GM21367 (cell line): ENCODE results near the gene MLYCD.

ENCODE experiments used
- ATAC-seq: cut with Tn5 transposase; IDR thresholded peaks from one replicate; pipeline ENCODE4 v1.9.1; 2021; ENCODE audit not compliant: unreplicated experiment

Gene MLYCD

DNA sequence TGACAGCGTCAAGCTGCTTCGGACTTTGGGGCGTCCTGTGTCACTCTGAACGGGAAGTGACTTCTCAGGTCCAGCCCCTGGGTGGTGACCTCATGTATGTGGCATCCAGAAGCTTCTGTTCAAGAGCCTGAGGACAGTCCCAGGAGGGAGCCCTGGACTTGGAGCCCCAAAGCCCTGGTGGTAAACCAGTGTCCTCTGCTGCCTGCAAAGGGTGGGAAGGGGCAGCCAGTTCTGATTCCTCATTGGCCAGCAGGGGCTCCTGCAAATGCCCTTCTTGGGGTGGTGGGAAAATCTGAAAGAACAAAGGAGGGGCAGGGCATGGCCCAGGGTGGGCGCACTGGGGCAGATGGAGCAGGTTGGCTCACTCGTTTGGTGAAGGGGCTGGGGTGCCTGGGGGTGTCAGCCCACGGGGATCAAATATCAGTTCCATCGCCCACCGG, 55.7 kb downstream of the MLYCD start:
- no peak for ATAC-seq

DNA sequence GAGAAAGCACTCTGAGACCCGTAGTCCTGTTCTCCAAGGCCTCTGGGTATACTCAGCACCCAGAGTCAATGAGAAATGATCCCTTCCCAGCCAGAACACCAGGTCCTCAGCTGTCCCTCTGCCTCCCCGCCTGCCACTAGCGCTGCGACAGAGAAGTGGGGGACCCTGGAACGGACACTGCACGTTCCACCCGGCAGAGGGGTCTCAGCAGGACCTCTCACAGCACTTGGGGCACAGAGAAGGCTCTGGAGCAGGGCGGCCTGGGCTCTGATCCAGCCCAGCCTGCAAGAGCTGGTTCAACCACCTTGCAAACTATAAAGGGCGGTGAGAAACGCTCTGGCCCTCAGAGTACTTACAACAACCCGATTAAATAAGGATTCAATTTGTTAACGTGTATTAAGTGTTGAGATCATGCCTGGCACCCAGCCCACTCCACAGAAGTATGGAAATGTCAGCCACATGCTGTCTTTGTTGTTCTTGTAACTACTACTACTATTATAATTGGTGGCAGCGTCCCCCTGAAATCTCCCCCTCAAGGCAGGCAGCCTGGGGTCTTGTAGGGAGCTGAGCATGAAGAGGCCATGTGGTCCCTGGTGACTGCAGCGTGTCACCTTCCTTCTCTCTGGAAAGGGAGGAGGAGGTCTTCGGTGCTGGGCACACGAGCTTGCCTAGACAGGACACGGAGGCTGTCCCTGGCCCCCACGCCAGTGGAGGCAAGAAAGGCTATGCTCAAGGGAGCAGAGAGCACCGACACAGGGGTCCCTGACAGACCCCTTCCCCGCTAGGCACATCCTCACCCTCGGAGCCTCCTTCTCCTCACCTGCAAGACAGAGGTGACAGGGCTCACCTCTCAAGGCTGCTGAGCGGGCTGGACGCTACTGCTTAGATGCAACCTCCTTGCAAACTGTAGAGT, 56.6 kb downstream of the MLYCD start:
- no peak for ATAC-seq

DNA sequence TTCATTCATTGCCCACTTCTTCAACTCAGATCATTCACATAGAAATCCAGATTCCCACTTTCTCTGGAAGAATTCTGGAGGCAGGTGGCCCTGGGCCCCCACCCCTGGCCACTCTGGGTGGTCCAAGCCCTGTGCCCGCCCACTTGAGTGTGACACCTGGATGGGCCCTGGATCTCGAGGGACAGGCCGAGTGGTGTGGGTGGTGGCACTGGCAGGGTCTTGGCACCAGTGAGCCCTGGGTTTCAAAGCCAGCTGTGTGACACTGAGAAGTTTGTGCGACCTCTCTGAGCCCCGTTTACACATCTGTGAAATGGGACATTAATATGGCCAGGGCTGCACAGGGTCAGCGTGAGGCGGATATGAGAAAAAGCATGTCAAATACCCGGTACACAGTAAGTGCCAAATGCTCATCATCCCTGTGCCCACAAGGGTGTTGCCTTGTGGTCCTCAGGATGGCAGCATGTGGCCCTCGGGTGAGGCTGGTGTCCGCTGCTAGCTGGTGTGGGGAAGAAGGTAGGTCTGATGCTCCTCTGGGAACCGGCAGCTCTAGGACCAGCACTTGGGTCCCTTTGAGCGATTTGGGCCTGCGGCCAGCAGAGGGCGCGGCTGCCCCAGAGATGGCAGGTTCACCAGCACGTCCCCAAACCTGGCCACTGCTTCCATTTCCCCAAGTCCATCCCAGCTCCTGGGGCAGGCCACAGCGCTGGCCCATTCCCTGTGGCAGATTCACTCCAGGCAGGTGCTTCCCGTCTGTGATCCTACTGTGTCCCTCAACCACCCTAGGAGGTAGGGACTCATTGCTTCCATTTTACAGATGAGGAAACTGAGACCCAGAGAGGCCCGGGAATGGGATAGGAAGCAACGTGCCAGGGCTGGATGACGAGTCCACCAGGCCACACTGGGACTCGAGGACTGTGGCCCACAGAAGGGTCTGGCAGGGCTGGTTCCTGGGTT, 57.7 kb downstream of the MLYCD start:
- no peak for ATAC-seq

DNA sequence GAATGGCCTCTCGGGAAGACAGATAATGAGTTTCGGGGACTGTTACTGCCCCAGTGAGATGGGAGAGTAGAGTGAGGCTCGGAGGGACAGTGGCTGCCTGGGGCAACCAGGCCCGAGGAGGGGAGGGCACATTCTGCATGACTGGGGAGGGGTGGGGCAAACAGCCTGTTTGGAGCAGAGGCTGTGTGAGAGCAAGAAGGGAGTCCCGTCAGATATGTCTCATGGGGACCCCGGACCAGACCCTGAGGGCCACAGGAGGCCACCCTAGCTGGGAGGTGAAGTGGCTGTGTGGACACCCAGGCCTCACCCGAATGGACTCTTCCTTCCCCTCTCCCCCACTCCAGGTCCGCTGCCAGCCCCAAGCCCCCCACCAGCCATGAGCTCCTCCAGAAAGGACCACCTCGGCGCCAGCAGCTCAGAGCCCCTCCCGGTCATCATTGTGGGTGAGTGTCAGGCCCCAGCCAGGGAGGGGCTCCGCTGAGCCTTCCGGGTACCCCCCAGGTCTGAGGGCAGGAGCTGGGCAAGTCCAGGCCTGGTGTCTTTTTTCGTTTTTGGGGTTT, 58.5 kb downstream of the MLYCD start:
- ATAC-seq = no peak

DNA sequence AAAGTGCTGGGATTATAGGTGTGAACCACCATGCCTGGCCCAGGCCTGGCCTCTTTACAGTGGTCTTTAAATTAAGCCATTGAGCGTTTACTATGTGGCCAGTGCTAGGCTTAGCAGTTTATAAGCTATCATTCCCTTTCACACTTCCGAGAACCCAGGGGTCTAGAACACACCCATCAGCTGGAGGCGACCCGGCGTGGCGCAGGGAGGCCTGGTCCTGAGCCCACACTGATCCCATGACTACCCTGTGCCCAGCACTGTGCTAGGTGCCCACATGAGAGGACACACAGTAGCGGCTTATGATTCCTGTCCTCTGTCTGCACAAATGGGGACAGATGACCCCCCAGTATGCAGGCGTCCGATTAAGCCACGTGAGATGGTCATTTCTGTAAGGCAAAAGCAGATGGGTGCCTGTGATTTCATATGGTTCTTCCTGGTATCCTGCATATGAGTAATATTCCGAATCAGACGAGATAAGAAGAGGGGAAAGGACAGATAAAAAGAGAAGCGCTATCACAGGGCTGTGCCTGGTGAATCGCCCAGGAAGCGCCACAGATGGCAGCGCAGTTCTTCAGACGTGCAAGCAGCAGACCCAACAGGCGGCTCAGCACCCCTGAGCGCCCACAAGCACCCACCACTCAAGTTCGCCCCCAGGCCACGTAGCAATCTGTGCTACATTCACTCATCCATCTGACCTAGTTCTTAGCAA, 59.4 kb downstream of the MLYCD start:
- no peak for ATAC-seq

DNA sequence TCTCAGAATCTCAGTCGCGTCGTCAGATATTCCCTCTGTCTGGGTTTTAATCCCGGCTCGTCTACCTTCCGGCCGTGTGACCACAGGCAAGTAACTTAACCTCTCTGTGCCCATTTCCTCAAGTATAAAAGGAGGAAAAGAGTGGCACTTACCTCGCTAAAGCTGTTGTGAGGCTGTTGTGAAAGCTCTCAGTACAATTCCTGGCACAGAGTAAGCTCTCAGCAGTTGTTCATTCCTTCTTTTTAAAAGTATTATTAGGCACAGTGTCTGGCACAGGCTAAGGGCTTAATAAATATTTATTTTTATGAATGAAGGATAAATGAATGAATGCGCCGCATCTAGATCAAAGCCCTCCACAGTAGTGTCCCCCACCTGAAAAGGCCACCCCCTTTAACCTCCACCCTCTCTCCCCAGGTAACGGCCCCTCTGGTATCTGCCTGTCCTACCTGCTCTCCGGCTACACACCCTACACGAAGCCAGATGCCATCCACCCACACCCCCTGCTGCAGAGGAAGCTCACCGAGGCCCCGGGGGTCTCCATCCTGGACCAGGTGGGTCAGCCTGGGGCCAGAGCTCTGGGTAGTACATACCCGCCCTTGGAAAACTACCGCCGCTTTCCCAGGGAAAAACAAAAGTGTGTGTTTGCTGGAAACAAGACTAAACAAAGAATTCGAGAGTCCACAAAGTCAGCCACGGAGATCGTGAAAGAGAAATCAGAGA, 60.1 kb downstream of the MLYCD start:
- ATAC-seq = no peak

DNA sequence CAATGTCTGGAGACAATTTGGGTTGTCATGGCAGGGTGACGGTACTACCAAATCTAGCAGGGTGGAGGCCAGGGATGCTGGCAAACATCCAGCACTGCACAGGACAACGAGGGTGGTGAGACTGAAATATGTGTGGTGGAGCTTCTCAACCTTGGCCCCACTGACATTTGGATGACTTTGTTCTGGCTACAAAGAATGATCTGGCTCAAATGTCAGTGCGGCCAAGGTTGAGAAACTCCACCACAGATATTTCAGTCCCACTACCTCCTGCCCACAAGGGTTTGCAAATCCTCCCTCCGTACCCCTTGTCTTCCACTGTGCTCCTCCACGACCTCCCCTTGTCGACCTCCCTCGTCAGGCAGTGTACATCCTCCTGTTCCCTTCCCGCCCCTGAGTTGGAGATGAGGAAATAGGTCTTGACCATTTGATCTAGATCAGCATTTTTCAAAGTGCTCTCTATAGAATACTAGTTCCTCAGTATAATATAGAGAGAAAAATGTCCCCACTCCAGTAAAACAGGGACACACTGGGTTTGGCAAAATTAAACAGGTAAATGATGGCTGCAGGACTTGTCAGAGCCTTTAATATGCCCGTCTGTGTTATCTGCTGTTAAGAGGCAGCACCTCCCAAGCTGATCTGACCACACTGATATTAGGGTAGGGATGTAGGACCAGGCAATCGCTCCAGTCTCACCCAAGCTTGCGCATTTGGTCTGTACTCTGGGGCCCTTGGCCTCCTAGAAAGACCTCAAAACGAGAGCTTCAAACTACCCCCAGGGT, 60.9 kb downstream of the MLYCD start:
- ATAC-seq = no peak

DNA sequence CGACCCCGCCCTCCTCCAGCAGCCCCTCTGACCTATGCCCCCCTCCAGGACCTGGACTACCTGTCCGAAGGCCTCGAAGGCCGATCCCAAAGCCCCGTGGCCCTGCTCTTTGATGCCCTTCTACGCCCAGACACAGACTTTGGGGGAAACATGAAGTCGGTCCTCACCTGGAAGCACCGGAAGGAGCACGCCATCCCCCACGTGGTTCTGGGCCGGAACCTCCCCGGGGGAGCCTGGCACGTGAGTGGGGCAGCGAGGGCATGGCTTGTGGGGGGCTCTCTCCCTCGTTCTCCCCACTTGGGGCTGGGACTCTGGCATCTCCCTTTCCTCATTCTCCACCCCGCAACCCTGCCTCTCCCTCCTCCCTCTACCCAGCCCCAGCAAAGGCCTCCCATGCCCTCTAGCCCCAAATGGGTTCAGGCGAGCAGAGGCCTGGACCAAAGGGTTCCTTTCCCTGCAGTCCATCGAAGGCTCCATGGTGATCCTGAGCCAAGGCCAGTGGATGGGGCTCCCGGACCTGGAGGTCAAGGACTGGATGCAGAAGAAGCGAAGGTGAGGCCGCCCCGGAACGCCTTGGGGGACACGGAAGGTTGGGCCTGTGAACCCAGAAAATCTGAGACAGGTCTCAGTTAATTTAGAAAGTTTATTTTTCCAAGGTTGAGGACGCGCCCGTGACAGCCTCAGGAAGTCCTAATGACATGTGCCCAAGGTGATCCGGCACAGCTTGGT, 61.8 kb downstream of the MLYCD start:
- no peak for ATAC-seq

DNA sequence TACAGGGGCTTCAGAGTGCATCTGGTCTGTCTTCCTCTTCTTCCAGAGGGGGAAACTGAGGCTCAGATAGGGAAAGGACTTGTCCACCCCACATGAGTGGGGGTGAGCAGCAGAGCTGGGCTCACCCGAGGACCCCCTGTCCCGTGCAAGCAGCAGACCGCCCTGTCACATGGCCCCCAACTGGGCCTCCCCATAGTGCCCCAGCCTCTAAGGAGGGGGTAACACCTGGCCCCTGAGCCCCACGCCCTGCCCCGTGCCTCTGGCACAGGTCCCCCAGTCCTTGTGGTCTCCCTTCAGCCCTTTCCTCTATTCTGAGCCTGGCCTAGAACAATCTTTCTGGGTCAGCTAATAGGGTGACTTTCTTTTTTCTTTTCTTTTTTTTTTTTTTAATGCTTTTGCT, 62.7 kb downstream of the MLYCD start:
- no peak for ATAC-seq

DNA sequence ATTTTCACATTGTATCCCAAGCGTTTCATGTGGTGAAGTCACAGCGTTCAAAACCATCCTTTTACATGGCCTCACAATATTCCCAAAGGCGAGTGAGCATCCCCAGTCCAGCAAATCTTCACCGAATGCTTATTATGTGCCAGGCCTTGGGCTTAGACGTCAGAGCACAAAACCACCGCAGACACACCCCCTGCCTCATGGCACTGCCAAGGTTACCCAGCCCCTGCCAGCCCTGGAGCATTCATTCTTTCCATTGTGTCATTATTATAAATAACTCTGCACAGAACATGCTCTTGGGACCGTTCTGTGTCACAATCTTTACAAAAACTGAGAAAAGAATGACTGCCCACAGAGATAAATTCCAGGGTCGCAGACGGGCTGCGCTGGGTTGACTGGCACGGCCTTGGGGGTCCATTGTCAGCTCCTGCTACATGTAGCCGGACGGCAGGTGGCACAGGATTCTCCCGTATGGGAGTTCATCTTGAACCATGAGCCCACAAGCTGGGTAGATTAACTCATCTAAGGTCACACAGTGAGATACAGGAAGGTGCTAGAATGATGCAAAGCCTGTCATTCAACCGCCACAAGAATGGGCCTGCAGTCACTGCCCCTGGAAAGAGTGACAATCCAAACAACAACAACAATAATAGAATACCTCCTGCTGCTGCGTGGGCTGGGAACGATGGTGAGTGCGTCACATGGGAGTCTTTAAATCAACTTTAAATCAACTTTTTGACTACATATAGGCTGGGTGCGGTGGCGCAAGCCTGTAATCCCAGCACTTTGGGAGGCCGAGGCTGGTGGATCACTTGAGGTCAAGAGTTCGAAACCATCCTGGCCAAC, 64.6 kb downstream of the MLYCD start:
- no peak for ATAC-seq

DNA sequence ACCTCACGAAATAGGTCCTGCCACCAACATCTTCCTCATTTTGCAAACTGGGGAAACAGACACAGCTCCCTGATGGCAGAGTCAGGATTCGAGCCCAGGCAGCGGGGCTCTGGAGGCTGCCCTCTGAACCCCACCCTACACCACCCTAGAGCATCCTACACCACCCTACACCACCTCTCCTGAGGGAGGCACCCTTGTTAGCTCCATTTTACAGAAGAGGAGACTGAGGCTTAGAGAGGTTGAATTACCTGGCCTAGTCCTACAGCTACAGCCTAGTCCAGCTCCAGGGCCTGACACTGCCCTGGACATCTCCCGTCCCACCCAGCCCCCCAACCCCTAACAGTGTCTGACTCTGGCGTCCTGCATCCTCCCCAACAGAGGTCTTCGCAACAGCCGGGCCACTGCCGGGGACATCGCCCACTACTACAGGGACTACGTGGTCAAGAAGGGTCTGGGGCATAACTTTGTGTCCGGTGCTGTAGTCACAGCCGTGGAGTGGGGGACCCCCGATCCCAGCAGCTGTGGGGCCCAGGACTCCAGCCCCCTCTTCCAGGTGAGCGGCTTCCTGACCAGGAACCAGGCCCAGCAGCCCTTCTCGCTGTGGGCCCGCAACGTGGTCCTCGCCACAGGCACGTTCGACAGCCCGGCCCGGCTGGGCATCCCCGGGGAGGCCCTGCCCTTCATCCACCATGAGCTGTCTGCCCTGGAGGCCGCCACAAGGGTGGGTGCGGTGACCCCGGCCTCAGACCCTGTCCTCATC, 65.9 kb downstream of the MLYCD start:
- no peak for ATAC-seq

DNA sequence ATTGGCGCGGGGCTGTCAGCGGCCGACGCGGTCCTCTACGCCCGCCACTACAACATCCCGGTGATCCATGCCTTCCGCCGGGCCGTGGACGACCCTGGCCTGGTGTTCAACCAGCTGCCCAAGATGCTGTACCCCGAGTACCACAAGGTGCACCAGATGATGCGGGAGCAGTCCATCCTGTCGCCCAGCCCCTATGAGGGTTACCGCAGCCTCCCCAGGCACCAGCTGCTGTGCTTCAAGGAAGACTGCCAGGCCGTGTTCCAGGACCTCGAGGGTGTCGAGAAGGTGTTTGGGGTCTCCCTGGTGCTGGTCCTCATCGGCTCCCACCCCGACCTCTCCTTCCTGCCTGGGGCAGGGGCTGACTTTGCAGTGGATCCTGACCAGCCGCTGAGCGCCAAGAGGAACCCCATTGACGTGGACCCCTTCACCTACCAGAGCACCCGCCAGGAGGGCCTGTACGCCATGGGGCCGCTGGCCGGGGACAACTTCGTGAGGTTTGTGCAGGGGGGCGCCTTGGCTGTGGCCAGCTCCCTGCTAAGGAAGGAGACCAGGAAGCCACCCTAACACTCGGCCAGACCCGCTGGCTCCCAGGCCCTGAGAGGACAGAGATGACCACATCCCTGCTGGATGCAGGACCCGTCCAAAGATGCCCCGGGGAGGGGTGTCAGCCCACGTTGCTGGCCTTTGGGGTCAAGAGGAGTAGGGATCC, 66.7 kb downstream of the MLYCD start:
- ATAC-seq = no peak

DNA sequence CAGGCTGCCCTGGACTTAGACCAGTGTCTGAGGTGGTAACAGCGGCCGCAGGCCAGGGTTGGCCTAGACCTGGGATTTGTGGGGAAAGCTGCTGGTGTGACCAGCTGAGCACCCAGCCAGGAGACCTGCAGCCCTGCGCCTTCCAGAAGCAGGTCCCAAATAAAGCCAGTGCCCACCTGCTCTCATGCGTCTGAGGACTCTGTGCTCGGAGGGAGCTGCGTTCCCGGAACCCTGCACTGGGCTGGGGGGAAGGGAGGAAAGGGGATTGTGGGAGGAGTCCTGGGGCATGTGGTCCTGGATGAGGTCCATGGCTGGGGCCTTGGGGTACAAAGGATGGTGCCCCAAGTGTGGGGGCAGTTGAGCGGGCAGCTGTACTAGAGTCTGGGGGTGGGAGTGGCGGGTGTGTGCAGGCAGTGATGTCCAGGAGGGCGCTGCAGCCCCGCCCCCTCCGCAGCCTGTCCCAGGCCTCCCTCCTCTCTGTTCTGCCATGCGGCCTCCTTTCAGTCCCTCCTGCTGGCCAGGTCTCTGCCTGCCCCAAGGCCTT, 67.3 kb downstream of the MLYCD start:
- no peak for ATAC-seq

DNA sequence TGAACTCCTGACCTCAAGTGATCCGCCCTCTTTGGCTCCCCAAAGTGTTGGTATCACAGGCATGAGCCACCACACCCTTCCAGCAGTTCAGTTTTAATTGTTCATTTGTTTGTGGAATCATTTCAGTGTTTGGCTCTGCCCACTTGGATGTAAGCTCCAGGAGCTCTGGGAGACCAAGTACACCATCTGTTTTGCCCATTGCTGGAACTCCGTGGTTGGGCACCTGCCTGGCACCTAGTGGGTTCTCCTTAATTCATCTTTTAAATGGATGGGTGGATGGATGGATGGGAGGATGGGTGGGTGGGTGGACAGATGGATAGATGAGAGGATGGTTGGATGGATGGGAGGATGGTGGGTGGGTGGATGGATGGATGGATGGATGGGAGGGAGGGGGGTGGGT, 68.2 kb downstream of the MLYCD start:
- no peak for ATAC-seq

DNA sequence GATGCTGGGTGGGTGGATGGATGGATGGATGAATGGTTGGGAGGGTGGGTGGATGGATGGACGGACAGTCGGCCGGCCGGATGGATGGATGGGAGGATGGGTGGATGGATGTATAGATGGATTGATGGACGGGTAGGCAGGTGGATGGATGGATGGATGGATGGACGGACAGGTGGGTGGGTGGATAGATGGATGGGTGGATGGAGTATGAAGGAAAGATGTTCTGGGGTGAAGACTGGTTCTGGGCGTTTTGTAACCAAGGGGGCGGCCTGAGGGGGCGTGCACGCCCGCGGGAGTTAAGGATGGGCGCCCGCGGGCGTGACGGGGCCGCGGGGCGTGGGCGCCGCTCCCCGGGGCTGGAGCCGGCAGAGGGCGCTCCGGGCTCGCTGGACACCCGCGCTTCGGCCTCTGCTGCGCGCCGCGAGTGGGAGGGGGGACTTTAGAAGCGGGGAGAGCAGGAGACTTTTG, 69.0 kb downstream of the MLYCD start, which contains the start of gene NECAB2:
NECAB2 (plus strand) TSS at position 407 of the 468 bp plus-strand sequence. CDS start 405 bp downstream, outside the sequence.
- no peak for ATAC-seq

DNA sequence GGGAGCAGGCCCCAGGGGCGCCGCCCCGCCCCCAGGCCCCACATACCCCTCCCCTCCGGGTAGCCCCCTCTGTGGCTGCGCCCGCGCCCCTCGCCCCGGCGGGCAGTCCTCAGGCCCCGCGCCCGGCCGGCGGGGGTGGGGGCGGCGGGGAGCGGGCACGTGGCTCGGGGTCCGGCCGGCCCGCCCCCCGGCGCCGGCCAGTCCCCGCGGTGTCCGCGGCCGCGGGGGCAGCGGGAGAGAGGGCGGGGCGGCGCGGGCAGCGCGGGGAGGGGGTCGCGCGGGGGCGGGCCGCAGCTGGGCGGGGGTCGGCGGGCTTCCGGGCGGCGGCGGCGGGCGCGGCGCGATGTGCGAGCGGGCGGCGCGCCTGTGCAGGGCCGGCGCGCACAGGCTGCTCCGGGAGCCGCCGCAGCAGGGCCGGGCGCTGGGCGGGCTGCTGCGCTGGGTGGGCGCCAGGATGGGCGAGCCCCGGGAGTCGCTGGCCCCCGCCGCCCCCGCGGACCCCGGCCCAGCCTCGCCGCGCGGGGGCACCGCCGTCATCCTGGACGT, 69.5 kb downstream of the MLYCD start:
- ATAC-seq = no peak
